SHP77 (cell line): ENCODE measurements around the gene IER5.
"Not testable (repeated sequence)": the region's sequence is repeated elsewhere in the genome, so short reads cannot be mapped to it uniquely, and the experiment has no call there.

Experiments used
- DNase-seq, 2 experiments: peaks; one replicate each; lab custom pipeline; 2025; lab: John Stamatoyannopoulos, UW

The IER5 gene

DNA sequence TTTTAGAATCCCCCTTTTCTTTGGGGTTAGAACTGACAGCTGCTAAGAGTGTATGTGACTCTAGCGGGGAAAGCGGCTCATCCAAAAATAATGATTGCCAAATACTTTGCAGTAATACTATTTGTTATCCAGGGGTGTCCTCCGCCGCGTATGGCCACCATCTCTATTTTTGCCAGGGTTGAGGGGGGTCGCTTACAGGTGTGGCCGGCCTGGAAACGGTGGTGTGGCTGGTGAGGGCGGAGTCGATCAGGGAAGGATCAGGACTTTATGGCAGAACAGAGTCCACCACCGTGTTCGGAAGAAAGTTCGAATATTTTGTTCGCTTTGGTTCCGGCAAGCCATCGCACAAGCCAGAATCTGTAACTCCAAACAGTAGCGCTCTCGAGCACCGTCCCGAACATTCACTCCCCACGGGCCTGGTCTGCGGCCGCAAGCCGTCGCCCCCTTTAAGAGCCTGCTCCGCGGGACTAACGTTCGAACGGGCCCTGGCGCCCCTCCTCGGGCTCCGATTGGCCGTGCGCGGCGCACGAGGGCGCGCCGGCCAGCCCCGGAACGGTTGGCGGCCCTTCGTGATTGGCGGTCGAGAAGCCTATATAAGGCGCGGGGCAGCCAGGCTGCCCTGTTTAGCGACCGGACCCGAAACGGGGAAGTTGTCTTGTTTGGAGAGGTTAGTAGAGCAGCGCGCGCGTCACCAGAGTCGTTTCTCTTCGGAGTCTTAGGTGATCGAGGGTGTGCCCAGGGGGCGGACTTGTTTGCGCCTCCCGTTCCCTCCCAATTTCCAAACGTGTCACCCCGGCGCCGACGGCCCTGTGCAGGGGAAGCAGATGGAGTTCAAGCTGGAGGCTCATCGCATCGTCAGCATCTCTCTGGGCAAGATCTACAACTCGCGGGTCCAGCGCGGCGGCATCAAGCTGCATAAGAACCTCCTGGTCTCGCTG lies at the start of gene IER5:
Gene IER5, plus strand, starts transcription at position 622 of the 938 bp plus-strand sequence. Its CDS starts 203 bp downstream, at position 825.
- peak; percentile 91 to 94 for DNase-seq

DNA sequence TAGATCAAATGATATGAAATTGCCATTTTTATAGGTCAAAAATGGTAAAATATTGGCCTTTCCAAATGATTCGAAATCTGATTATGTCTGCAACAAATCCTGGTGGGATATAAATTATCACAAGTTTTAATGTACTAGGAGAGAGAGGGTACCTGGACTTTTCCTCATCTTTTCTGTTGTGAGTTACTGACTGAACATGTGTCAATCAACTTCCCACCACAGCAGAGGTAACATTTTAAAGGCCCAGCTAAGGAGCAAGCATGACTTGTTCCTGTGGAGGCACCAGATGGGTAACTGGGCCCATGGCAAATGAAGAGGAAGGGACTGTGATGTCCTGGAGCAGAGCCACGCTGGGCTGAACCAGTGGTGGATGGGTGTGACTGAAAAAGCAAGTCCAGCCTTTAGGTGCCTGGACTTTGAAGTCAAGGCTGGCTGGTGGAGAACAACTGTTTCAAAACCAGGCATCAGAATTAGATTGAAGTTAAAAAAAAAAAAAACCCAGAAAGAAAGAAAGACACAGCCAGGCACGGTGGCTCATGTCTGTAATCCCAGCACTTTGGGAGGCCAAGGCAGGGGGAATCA lies 48.1 kb upstream of the IER5 start:
- no peak for DNase-seq

DNA sequence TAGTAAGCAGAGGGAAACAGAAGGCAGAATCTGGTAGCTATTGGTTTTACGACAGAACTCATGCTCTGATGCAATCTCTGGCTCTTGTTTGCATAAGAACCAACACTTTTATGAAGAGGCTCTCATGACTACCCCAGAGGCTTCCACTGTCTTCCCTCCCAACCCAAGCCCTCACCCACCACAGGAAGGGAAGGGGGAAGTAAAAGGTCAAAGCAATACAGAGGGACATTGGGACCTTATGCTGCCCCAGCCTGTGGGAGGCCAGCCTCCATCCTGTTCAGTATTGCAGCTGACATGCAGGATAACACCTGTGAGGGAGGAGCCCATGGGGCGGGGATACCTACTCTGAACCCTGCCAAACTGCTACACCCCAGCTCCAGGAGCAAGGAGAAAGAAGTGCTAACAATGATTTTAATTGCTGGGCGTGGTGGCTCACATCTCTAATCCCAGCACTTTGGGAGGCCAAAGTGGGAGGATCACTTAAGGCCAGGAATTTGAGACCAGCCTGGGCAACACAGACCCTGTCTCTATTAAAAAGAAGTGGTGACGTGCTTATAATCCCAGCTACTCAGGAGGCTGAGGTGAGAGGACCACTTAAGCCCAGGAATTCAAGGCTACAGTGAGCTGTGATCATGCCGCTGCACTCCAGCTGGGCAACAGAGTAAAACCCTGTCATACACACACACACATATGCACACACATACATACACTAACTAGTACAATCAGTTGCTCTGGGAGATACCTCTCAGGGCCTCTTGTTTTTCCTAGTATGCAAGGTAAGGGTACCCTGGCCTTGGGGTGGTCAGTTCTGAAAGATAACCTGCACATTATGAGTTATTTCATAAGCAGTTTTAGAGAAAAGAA lies 45.2 kb upstream of the IER5 start:
- peak; percentile 60 to 61 for DNase-seq

DNA sequence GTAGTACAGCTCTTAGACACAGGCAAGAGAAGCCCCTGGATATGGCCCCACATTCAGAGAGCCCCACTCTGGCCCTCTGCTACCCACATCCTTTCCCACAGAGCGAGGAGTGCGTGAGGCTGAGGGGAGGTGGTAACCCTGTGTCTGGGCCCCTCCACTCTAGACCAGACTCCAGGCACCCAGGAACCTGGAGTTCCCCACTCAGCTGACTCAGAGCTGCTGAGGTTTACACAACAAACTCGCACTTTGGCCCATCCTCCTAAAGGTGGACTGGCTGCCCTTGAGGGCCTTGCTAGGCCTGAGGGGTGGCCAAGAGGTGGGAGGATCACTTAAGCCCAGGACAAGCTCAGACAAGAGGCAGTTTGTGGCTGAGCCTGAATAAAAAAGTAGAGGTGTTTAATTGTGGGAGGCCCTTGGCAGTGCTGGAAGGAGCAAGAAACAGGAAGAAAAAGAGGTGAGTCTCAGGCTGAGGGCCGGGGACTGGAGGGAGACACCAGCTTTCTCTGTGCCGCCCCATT lies 44.0 kb upstream of the IER5 start:
- no peak for DNase-seq

DNA sequence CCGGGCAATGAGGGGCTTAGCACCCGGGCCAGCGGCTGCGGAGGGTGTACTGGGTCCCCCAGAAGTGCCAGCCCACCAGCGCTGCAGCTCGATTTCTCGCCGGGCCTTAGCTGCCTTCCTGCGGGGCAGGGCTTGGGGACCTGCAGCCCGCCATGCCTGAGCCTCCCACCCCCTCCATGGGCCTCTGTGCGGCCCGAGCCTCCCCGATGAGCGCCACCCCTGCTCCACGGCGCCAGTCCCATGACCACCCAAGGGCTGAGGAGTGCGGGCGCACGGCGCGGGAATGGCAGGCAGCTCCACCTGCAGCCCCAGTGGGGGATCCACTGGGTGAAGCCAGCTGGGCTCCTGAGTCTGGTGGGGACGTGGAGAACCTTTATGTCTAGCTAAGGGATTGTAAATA lies 42.6 kb upstream of the IER5 start:
- DNase-seq = not testable (repeated sequence)

DNA sequence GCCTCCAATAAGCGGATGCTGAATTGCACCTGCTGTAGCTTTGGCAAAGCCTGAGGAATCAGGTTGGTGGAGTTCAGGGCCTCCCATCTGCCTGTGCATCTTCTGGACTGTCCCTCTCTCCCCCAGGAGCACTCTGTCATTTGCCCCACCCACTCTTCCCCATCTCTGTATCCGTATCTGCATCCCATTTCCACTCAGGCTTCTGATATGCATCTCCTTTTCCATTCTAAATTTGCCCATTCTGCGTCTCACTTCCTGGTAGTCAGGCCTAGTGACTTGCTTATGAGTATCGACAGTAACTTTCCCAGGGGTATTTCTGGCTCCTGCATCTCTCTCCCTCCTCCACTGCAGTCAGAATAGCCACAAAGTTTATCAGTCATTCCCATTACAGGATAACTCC lies 39.1 kb upstream of the IER5 start:
- no peak for DNase-seq

DNA sequence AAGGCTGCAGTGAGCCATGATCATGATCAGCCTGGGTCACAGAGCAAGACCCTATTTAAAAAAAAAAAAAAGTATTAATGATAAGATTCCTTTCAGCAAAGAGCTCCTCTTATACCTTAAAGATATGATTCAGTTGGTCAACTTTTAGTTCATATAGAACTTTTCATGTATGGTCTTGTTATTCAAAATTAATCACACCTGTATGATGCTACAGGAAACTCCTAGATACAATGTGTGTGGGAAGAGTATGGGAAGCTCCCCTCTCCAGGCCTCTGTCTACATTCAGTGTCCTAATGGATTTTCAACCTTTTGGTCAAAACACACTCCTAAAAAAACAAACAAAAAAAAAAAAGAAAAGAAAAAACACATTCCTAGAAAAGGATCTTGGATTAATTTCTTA lies 37.6 kb upstream of the IER5 start:
- DNase-seq = no peak

DNA sequence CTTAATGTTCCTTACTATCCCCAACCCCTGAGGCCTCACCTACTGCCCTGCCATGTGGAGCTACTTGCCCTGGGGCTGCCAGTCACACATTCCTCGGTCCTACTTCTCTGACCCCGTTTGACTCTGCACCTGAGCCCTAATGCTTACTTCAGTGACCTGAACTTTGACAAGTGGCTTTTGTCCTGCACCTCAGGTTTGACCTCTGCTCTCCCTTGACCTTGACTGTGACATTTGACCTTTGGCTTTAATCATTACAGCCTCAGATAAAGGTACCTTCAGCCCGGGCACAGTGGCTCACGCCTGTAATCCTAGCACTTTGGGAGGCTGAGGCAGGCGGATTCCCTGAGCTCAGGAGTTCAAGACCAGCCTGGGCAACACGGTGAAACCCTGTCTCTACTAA lies 31.9 kb upstream of the IER5 start:
- DNase-seq = no peak

DNA sequence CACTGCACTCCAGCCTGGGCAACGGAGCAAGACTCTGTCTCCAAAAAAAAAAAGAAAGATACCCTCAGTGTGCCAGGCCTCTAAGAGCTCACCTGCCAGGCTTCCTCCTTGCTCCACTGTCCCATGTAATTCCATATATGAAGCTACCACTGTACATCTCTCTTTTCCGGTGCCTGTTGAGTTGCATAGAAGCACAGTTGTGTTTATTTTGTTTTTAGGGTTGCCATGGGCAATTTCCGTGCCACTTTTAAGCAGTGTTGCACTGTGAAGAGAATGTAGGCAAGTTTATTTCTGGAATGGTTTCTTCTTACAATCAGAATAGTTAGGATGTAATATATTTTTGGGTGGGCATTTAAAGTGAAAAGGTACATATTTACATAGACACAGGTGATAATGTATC lies 31.4 kb upstream of the IER5 start:
- no peak for DNase-seq

DNA sequence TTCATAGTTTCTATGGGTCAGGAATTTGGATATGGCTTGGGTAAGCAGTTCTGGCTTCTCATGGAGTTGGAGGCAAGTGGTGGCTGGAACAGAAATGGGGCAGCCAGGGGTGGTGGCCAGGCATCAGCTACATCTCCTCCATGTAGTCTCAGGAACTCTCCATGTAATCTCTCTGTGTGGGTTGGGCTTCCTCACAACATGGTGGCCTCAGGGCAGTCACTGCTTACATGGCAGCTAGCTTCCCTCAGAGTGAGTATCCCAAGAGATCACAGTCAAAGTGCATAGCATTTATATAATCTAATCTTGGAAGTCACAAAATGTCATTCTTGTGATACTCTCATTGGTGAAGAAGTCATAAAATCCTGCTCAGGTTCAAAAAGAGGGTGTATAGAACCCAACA lies 29.1 kb upstream of the IER5 start:
- no peak for DNase-seq

DNA sequence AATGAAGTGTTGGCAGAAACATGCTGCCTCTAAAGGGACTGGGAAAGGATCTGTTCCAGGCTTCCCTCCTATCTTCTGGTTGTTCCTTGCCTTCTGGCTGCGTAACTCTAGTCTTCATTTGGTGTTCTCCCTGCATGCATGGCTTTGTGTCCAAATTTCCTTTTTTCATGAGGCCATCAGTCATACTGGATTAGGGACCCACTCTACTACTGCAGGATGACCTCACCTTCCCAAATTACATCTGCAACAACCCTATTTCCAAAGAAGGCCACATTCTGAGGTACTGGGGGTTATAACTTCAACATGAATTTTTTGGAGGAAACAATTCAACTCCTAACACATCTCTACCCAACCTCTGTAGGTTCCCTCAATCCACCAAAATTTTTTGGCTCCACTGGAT lies 28.4 kb upstream of the IER5 start:
- no peak for DNase-seq

DNA sequence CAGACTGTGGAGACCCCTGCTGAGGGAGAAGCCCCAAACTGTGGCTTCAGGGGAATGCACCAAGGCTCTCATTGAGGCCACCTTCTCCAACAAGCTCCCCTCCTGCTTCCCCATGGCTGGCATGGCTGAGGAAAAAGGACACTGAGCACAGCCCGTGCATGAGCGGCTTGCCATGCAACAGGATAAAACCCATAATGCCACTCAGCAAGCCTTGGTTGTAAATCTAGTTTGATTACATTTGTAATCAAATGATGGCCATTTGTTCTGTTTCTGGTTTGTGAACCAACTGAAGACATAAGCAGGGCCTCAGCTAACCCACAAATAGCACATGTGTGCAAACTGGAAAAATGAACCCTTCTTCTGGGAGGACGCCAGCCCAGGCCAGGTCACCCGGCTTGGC lies 27.6 kb upstream of the IER5 start:
- DNase-seq = not testable (repeated sequence)

DNA sequence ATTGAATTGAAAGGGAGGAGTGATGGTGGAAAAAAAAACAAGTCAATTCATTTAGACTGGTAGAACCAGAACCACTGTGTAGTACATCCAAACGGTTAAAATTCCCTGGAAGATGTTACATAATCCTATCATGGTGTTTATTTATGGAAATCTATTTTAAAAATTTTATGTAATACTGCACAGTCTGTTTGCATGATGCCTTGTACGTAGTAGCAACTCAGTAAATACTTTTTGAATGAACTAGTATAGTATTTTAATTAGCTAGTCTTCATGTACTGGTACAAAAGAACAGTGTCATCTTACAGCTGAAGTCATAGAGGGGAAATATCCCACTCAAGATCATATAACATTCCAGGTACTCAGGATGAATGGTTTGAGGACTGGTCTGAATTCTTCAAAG lies 27.0 kb upstream of the IER5 start:
- no peak for DNase-seq

DNA sequence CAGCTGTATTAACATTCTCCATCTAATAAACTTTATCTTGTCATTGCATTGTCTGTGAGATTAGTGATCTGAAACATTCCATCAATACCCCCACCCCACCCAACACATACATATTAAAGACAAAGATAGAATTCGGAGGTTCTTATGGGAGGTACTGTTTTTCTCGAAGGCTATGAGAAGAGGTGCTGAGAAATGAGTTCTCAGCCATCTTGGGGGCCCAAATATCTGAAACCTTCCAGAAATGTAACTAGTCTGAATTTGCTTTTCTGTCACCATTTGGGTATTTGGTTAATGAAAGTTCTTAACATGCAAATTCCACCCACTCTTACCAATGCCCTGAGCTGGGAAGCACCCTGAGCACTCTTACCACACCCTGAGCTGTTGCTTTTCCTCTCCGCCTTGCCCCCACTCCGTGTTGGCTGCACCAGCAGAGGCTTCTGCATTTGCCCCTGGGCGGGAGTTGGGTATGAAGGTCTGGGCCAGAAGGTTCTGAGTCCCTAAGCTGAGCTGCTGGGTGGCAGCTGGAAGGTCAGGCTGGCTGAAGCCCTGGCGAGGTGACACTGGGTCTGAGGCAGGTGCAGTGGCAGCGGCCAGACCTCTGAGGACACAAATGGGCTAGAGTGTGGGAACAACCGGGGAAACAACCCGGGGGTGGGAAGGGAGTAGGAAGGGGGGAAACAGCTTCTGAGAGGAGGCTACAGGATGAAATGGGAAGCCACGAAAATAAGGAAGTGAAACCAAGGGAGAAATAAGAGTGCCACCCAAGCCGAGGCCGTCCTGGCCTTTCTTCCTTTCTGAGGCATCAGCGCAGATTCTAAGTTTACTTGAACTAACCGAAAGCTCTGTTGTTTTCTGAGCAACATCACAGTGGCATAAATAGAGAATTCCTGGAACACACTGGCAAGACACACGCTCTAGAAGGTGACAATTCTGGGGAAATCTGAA lies 26.3 kb upstream of the IER5 start:
- no peak for DNase-seq

DNA sequence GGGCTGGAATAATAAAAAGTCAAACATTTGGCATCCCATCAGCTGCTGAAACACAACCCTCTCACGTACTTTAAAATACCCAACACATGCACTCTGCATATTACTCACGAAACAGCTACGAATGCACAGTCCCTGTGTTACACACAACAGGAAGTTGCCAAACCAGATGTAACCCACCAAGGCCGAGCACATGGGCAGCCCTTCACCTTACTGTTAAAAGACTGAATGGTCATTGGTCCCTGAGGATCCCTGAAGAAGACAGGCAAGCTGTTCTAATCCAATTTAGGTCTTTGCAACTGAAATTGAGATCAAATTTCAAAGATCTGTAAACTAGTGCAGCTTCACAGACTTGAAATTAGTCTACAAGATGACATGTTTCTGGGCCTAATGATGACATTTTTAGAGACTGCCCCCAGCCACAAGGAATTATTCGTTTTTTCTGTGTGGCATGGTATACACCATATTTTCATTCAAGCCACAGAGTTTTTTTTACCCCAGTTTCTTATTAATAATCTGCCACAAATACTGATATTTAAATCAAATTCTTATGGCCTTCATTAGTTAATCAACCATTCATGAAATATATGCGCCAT lies 25.6 kb upstream of the IER5 start:
- no peak for DNase-seq

DNA sequence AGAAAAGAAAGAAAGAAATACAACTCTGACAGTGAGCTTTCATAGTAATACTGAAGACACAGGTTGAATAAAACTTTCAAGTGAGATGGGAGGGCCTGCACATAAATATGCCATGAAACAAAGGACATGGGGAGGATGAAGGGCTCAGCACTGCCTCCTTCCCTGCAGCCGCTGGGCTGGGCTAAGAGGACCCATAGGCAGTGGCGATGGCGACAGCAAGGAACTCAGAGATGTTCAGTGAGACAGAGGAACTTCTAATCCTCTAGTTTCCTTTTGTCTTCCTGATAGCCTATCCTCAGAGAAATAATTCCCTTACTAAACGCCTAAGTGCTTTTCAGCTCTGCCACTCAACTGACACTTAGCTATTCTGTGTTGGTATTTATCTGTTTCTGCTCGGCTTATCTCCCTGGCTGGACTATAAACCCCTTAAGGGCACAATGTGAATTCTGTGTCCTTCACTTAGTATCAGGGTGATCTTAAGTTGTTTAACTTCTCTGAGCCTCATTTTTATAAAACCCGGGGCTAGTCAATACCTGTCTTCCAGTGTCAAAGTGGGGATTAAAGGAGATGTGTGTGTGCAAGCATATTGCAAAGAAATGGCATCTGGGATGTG lies 24.4 kb upstream of the IER5 start:
- no peak for DNase-seq

DNA sequence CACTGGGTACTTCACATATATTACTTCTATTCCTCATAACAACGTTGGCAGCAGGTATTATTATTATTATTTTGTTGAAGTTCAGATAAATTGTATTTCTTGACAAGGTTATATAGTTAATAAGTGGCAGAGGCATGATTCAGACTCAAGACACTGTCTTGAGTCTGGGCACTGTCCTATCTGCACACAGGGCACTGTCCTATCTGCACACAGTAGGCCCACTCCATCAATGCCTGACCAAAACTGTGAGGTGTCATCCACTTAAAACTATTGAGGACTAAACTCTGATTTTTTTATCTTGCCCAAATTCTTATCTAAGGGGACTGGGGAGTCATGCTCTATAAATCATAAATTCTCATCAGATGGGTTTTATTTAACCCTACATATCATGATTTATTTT lies 23.8 kb upstream of the IER5 start:
- no peak for DNase-seq

DNA sequence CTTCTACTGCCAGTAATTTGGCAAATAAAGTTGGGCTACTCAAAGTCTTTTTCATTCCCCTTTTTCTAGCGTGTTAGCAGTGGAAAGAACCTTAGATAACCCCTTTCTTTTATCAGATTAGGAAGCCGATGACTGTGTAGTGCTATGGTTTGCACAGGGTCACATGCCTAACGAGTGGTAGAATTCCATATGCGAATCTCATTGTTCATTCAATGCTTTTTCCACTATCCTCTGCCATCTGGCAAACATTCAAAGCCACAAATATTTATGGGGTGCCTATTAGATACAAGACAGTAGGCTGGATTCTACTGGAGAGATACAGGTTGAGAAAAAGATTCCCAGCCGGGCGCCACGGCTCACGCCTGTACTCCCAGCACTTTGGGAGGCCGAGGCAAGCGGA lies 14.9 kb upstream of the IER5 start:
- no peak for DNase-seq

DNA sequence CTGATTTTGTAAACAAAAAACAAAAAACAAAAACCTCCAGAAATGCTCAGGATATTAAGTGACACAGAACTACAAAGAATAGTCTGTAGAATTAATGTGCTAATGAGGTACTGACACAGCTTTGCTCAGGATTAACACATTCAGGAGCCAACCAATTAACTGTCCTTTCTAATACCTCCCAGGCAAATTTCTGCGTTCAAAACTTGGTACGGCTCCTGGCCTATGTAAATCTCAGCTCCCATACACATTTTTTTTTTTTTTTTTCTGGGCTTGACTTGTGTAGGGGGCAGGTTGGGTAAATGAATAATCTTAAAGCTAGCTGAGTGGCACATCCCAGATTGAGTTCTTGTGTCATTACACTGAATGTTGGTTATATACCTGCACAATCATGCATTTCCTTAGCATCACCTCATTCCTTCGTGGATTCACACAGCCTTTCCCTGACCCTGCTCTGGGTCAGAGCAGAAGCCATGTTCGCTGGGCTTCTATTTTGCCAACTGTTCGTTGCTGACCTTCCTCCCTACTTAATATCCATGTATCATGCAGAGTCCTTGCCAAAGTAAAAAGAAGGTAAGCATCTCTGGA lies 12.6 kb upstream of the IER5 start:
- DNase-seq = no peak

DNA sequence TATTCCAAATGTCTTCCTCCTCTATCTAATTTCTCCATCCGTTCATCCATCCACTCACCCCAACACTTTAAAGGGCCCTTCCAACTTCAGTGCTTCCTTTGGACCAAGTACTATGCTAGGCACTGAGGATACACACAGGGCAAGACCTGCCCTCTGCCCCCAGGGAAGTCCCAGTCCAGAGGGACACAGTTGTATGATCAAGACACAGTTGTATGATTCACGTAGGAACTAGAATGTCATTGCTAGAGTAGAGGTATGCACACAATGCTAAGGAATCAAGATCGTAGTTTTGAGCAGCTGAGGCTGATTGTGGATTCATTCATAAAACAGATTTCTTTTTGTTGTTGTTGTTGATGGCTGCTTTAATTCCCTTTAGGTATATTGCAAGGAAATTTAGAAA lies 11.6 kb upstream of the IER5 start:
- DNase-seq = no peak
